Activated T-cell treated with anti-CD3 and anti-CD28 coated beads, Interleukin-2, amount 50 U/mL, for 24 hours (primary cell): ENCODE data around the gene PDE11A.
A peak's percentile ranks its signal among the peaks of the same experiment; 100 is the strongest.
"Not testable (repeated sequence)": the region's sequence is repeated elsewhere in the genome, so short reads cannot be mapped to it uniquely, and the experiment has no call there.

Experiments used
- DNase-seq: peaks from one replicate; pipeline ENCODE4 v3.0.0-alpha.2; 2020
- H3K27ac Mint-ChIP-seq: 2 replicates; pipeline ENCODE4 v1.8.0; 2020; ENCODE audit warnings: mild to moderate bottlenecking, mixed read lengths
- H3K27me3 Mint-ChIP-seq: 2 replicates; pipeline ENCODE4 v1.8.0; 2020; ENCODE audit warnings: mixed read lengths
- H3K36me3 Mint-ChIP-seq: 2 replicates; pipeline ENCODE4 v1.8.0; 2020; ENCODE audit warnings: low read depth, mixed read lengths
- H3K4me1 Mint-ChIP-seq: 2 replicates; pipeline ENCODE4 v1.8.0; 2020; ENCODE audit warnings: low read depth, mixed read lengths
- H3K4me3 Mint-ChIP-seq: 2 replicates; pipeline ENCODE4 v1.8.0; 2020; ENCODE audit warnings: mild to moderate bottlenecking, moderate library complexity, mixed read lengths
- H3K9me3 Mint-ChIP-seq: 2 replicates; pipeline ENCODE4 v1.8.0; 2020; ENCODE audit warnings: mixed read lengths

Gene PDE11A

DNA sequence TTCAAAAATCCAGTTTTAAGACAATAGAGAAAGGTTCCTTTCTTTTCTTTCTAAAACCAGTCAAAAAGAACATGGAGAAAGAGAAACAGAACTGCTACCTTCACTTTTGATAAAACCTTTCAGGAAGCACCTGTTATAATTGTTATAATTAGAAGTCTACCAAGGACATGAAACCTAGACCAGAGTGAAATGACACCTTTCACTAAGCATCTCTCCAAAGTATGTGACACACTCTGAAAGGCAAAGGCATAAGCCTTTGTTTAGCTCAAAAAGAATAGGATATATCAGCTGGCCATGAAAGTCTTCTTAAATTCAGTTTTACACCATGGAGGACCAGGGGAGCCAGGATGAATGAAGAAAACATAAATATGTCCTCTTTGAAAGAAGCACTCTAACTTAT lies 20.9 kb upstream of the PDE11A start:
- Mint-ChIP-seq H3K4me3 (no peak overlapping the region), H3K27me3 (peaks cover 12% of the 10 kb centered on the region), H3K4me1 (no peaks in the 10 kb centered on the region), H3K9me3 (no peaks in the 10 kb centered on the region), H3K36me3 (no peaks in the 10 kb centered on the region), H3K27ac (no peak overlapping the region)
- DNase-seq: no peak

DNA sequence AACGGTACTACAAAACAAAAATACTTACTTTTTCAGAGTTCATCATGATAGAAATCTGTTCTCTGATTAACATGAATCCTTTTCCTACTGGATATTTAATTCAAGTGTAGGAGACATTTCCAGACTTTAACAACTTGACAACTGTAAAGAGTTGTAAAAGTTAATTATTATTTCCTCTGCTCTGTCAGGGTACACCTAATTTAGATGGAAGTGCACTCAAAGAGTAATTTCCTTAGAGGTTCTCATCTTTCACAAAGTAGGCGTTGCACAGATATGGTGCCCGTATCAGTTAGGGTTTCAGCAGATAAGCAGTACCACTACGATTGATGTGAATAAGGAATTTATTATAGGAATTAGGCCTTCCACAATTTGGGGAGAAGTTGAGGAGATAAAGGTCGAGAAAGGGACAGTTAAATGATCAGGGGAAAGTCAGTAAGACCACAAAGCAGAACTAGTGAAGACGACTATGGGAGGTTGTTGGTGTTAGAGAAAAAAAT lies 16.2 kb upstream of the PDE11A start:
- Mint-ChIP-seq H3K27ac (no peak overlapping the region), H3K27me3 (peaks cover 8% of the 10 kb centered on the region), H3K9me3 (no peaks in the 10 kb centered on the region), H3K4me3 (no peak overlapping the region), H3K36me3 (no peaks in the 10 kb centered on the region), H3K4me1 (no peaks in the 10 kb centered on the region)
- no peak for DNase-seq

DNA sequence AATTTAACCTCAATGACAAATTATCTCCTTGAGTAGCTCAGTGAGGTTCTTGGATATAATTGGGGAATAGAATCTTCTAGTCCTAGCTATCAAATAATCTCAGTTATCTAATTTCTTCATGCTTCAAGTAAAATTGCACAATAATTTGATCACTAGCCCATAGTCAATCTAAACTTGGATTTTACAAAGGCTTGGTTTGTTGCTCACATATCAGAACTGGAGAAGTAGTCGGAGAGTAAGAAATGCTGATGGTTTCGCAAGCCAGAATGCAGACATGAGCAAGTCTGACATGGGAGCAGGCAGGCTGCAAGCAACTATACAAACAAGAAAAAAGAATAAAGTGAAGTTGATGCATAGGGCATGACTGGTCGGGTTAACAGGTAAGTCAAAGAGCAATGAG lies 11.7 kb upstream of the PDE11A start:
- H3K4me3 Mint-ChIP-seq: no peak overlapping the region

DNA sequence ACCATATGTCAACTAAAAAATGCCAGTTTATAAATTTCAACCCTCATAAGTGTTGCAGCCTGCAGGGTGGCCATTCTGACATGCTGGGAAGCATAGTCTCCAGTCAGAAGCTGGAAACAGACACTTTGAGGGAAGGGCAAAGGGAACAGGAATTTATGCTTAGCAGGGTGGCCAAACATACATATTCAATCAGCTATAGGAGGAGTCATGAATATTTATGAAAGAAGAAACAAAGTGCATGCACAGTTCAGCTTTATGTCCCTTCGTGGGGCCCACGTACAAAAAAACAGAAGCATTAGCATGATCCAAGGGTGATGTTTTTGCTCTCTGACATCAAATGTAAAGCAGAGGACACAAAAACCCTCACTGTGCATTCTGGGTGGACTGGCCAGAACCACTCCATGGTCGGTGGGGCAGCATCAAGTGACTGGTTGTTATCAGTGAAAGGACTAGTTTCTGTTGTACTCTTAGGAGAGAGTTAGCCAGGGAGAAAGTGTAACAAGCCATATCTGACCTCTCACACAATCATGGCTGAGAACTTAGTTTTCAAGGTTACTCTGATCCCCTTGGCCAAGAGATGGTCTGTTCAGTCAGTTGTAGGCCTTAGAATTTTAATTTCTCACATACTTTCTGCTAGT lies 9.9 kb upstream of the PDE11A start:
- Mint-ChIP-seq H3K27ac (no peak overlapping the region), H3K4me1 (no peaks in the 10 kb centered on the region), H3K27me3 (peaks cover 10% of the 10 kb centered on the region), H3K9me3 (no peaks in the 10 kb centered on the region), H3K4me3 (no peak overlapping the region), H3K36me3 (no peaks in the 10 kb centered on the region)
- DNase-seq: no peak

More for the DNA sequence above, 11.7 kb upstream of the PDE11A start:
- H3K27me3 Mint-ChIP-seq: peaks cover 4% of the 10 kb centered on the region
- H3K9me3 Mint-ChIP-seq: no peaks in the 10 kb centered on the region
- no peak for DNase-seq
- H3K4me1 Mint-ChIP-seq: no peaks in the 10 kb centered on the region
- H3K36me3 Mint-ChIP-seq: no peaks in the 10 kb centered on the region
- no peak overlapping the region for H3K27ac Mint-ChIP-seq

DNA sequence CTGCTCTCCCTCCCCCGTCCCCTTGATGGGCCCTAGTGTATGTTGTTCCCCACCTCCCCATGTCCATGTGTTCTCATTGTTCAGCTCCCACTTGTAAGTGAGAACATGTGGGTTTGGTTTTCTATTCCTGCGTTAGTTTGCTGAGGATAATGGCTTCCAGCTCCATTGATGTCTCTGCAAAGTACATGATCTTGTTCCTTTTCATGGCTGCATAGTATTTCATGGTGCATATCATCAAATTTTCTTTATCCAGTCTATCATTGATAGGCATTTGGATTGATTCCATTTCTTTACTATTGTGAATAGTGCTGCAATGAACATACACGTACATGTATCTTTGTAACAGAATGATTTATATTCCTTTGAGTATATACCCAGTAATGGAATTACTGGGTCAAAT lies 6.7 kb upstream of the PDE11A start:
- H3K36me3 Mint-ChIP-seq, H3K9me3 Mint-ChIP-seq, H3K4me3 Mint-ChIP-seq, H3K4me1 Mint-ChIP-seq, H3K27ac Mint-ChIP-seq, DNase-seq: not testable (repeated sequence)
- peaks cover 24% of the 10 kb centered on the region for H3K27me3 Mint-ChIP-seq

DNA sequence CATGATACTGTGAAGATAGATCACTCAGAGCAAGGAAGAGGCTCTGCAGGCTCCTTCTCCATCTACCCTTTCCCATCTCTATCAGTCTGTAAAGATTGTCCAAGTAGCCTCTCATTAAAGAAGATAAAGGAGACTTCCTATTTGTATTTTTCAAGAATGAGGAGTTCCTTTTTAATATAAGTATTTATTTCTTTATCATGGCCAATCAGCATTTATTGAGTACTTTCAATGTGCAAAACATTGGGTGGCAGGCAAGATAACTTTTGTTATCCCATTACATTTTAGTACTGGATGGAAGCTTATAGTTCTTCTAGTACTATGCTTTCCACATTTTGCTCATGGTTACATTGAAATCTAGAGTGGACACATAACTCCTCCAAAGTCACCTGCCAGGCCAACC lies 3.6 kb upstream of the PDE11A start:
- Mint-ChIP-seq H3K27ac (no peak overlapping the region), H3K27me3 (peaks cover 54% of the 10 kb centered on the region), H3K4me3 (no peak overlapping the region), H3K36me3 (no peaks in the 10 kb centered on the region), H3K4me1 (peaks cover 12% of the 10 kb centered on the region), H3K9me3 (no peaks in the 10 kb centered on the region)
- DNase-seq: no peak

DNA sequence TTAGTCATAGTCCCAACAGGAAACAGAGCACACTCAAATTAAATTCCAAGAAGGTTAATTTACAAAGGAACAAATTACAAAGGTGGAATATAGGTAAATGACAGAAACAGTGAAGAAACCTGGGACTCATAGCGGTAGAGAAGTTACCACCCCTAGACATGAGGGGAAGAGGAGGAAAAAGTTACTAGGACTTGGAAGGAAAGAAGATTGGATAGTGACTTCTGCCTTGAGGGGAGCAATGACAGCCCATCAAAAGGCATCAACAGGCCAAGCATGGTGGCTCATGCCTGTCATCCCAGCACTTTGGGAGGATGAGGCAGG lies 2.4 kb upstream of the PDE11A start:
- Mint-ChIP-seq H3K4me3 (no peak overlapping the region), H3K36me3 (no peaks in the 10 kb centered on the region), H3K4me1 (peaks cover 12% of the 10 kb centered on the region), H3K27me3 (peaks cover 60% of the 10 kb centered on the region), H3K9me3 (no peaks in the 10 kb centered on the region), H3K27ac (no peak overlapping the region)
- no peak for DNase-seq

DNA sequence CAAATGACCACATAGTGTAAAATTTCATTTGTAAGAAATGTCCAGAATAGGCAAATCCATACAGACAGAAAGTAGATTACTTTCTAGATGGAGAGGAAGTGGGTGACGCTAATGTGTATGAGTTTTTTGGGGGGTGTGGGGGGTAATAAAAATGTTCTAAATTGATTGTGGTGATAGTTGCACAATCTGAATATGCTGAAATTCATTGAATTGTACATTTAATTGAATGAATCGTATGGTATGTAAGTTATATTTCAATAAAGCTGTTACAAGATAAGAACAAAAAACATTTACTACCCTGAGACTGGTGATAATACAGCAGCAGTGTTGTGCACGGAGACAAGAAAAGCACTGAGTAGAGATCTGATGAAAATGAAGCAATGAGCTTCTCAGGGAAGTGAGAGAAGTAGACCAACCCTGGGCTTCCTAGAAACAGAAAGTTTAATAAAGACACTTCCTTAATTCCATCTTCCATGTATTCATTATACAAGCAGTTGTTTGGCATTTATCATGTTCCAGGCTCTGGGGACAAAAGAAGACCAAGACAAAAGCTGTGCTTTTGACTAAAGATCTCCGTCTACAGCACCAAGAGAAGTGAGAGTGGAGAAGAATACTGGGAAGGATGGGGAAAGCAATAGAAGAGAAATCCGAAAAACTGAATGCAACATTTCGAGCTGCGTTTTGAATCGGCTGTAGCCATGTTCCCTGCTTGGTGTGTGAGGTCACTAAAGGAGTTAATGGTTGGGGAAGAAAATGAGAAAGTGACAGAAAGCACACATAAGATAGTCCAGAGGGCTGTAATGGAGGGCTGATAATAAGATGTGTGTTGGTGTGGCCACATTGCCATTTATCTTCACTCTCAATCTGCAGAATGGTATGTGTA lies 1.8 kb upstream of the PDE11A start:
- no peak for DNase-seq
- H3K9me3 Mint-ChIP-seq: no peaks in the 10 kb centered on the region
- peaks cover 12% of the 10 kb centered on the region for H3K4me1 Mint-ChIP-seq
- no peak overlapping the region for H3K4me3 Mint-ChIP-seq
- H3K36me3 Mint-ChIP-seq: no peaks in the 10 kb centered on the region
- H3K27me3 Mint-ChIP-seq: peaks cover 60% of the 10 kb centered on the region
- no peak overlapping the region for H3K27ac Mint-ChIP-seq

DNA sequence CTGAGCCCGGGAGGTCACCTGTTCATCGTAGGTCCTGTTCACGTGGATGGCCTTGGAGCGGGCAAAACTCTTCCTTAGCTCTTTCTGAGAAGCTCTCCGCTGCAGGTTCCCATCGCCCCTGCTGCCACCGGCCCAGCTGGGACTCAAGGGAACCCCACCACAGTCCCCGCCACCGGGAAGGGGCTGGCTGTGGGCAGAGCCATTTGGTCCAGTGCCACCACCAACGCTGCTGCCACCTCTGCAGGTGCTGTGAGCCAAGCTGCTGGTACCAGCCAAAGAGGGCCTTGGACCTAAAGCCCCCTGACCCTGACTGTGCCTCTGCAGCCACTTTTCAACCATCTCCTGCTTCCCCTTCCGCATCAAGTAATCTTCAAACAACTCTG lies 586 bp downstream of the PDE11A start:
- H3K27me3 Mint-ChIP-seq: peaks cover 63% of the 10 kb centered on the region
- no peaks in the 10 kb centered on the region for H3K36me3 Mint-ChIP-seq
- peaks cover 12% of the 10 kb centered on the region for H3K4me1 Mint-ChIP-seq
- peak overlapping the region; percentile 60 for H3K4me3 Mint-ChIP-seq
- H3K9me3 Mint-ChIP-seq: no peaks in the 10 kb centered on the region
- DNase-seq: no peak
- H3K27ac Mint-ChIP-seq: no peak overlapping the region

DNA sequence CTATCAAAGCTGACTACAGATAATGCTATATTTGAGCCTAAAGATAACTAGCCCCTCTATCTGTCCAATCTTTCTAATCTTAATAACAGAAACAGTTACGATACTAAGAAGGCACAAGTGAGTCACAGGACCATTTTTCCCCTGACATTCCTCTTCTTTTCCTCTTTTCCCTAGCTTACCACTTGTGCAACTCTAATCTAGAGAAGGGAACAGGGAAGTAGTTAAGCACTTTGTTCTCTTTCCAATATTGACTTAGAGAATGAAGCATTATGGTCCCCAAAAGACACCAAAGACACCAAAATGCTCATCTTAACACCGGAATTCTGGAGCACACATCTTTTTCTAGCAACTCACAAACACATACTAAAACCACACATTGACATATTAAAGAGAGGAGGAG lies 1.8 kb downstream of the PDE11A start:
- Mint-ChIP-seq H3K4me3 (no peak overlapping the region), H3K27ac (no peak overlapping the region), H3K36me3 (no peaks in the 10 kb centered on the region), H3K27me3 (peaks cover 64% of the 10 kb centered on the region), H3K4me1 (peaks cover 12% of the 10 kb centered on the region), H3K9me3 (no peaks in the 10 kb centered on the region)
- DNase-seq: no peak

DNA sequence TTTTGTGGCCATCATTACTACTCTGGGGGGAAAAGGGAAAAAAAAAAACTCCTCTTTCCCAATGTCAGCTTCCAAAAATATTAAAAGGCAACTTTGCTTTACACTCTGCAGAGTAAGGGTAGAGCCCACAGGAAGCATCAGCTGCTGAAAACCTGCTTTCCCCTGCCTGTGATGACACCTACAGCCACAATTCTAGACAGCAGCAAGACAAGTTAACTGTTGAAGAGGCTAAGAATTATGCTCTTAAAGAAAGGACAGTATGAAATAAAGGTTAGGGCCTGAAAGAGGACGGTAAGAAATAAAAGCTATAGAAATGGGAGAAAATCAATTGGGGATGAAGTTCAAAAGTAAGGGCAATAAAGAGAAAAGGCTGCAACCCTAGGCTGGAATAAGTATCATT lies 3.0 kb downstream of the PDE11A start:
- DNase-seq: no peak
- H3K9me3 Mint-ChIP-seq: no peaks in the 10 kb centered on the region
- H3K4me1 Mint-ChIP-seq: peaks cover 12% of the 10 kb centered on the region
- H3K4me3 Mint-ChIP-seq: no peak overlapping the region
- no peak overlapping the region for H3K27ac Mint-ChIP-seq
- H3K27me3 Mint-ChIP-seq: peaks cover 62% of the 10 kb centered on the region
- no peaks in the 10 kb centered on the region for H3K36me3 Mint-ChIP-seq

DNA sequence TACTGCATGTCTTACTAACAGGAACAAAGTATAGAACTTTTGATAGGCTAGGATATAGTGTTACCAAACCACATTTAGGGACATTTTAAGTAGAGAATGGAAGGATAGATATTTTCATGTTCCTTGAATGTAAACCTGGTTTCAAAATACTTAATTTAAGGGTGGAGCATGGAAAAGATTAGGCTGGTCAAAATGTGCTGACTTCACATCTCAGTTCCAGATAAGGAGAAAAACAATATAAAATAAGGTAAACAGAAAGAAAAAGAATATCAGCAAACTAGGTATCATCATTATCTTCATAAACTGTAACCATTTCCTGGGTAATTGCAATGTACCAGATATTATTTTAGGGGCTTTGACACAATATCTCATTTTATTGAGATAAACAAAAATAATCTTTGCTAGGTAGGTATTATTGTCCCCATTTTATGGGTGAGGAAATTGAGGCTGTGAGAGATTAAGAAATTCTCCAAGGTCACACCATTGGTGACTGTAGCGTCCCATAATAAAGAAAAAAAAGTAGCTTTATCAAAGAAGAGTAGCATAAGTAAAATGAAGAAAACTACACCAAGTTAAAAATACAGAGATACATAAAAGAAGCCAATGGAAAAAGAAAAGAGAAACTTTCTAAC lies 3.6 kb downstream of the PDE11A start:
- H3K4me3 Mint-ChIP-seq: no peak overlapping the region
- no peak overlapping the region for H3K27ac Mint-ChIP-seq
- DNase-seq: no peak
- peaks cover 12% of the 10 kb centered on the region for H3K4me1 Mint-ChIP-seq
- peaks cover 61% of the 10 kb centered on the region for H3K27me3 Mint-ChIP-seq
- no peaks in the 10 kb centered on the region for H3K9me3 Mint-ChIP-seq
- H3K36me3 Mint-ChIP-seq: no peaks in the 10 kb centered on the region

DNA sequence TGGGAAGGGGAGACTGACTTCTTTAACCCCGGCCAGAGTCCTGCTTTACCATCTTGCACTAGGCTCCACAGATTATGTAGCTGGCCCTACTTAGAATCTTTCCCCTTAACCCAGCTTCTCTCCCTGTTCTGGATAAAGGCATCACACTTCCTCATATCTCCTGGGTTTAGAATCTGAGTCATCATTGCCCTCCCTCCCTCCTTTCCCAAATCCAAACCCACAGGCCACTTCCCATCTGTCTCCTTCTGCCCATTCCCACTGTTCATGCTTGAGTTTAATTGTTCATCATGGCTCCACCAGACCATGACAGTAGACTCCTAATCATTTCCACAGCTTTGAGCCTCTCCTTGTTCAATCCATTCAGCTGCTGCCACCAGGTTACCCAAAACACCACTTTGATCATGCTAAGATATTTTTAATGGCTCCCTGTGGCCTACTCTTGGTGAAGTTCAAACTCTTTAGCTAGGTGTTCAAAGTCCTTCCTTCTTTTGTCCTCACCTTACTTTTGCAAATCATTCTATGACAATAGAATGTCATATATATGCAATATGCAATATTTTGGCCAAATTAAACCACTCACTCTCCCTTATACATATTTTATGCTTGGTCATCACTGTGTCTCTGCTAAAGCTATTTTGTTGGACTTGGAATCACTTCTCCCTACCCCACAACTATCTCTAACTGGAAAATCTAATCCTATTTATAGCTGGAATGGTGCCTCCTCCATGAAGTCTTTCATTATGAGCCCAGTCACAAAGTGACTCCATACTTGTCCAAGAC lies 5.5 kb downstream of the PDE11A start:
- DNase-seq: no peak
- Mint-ChIP-seq H3K4me1 (no peaks in the 10 kb centered on the region), H3K36me3 (no peaks in the 10 kb centered on the region), H3K9me3 (no peaks in the 10 kb centered on the region), H3K4me3 (no peak overlapping the region), H3K27ac (no peak overlapping the region), H3K27me3 (peaks cover 49% of the 10 kb centered on the region)

DNA sequence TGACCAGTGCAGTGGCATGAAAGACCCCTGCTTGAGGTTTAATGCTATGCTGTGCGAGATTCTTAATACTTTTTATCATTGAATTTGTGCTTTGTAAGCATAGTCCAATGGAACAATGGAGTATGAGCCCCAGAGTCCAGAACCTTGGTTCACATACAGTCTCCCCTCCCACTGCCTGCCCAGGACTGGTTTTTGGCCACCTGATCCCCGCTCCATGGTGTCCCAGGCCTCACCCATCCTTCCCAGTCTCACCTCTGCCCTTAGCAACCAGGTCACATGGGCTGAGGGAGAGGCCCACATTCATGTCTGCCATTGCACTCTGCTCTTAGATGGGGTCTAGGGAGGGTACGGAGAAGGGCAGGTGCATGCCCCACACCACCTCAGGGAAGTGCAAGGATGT lies 6.3 kb downstream of the PDE11A start:
- H3K27me3 Mint-ChIP-seq: peaks cover 43% of the 10 kb centered on the region
- no peak overlapping the region for H3K27ac Mint-ChIP-seq
- H3K4me3 Mint-ChIP-seq: no peak overlapping the region
- no peaks in the 10 kb centered on the region for H3K36me3 Mint-ChIP-seq
- H3K9me3 Mint-ChIP-seq: no peaks in the 10 kb centered on the region
- H3K4me1 Mint-ChIP-seq: no peaks in the 10 kb centered on the region
- DNase-seq: no peak
